IMR-90 (cell line): ENCODE measurements around the gene CKB. TPM values are rescaled to one million over a fixed set of nuclear protein-coding genes. Genes with fewer than 3 reads are reported as not detected.

ENCODE experiments used
- ATAC-seq: fragments of 200-7000 bp; cut with Tn5 transposase; 2 replicates; pipeline ENCODE4 v1.9.1; 2020; ENCODE audit warnings: low read depth, mild to moderate bottlenecking, moderate library complexity
- BruUV-seq: library from RNA; stranded (reverse); fragments of 400-500 nt; replicated peaks from 2 replicates; lab custom pipeline; 2021; lab: Mats Ljungman, UMichigan
- CTCF ChIA-PET: fragments of 300-600 bp; formaldehyde crosslinking; extraction: SDS; loops from one replicate; lab custom pipeline; 2021; ENCODE audit warnings: antibody characterized with exemption; lab: Yijun Ruan, JAX
- POLR2A ChIA-PET: fragments of 300-600 bp; sonication (Branson Sonifier 250); formaldehyde crosslinking; loops from one replicate; lab custom pipeline; 2022; ENCODE audit warnings: antibody characterized with exemption; ENCODE audit not compliant: unreplicated experiment; lab: Charles Lee
- DNase-seq: peaks from one replicate; pipeline ENCODE4 v3.0.0; 2013
- H2AFZ ChIP-seq: replicated peaks from 2 replicates; pipeline ENCODE3; 2013; ENCODE audit warnings: low read length, mild to moderate bottlenecking; ENCODE audit not compliant: poor library complexity
- H2AK5ac ChIP-seq: 2 replicates; pipeline ENCODE4 v1.6.1; 2013; ENCODE audit warnings: low read depth, low read length, inconsistent platforms
- H2AK9ac ChIP-seq: replicated peaks from 2 replicates; pipeline ENCODE3; 2013; ENCODE audit warnings: mild to moderate bottlenecking, low read depth, low read length, moderate library complexity; ENCODE audit not compliant: poor library complexity
- H2BK120ac ChIP-seq: 2 replicates; pipeline ENCODE4 v1.6.1; 2013; ENCODE audit warnings: low read depth, low read length, inconsistent platforms
- H2BK15ac ChIP-seq: 3 replicates; pipeline ENCODE4 v1.6.1; 2013; ENCODE audit warnings: low read depth, low read length, inconsistent platforms
- H2BK20ac ChIP-seq: 2 replicates; pipeline ENCODE4 v1.6.1; 2013; ENCODE audit warnings: low read depth, mild to moderate bottlenecking, inconsistent platforms, low read length, moderate library complexity
- H2BK5ac ChIP-seq: 2 replicates; pipeline ENCODE4 v1.6.1; 2013; ENCODE audit warnings: mild to moderate bottlenecking, low read depth, low read length, inconsistent platforms; ENCODE audit not compliant: poor library complexity, severe bottlenecking
- H3K14ac ChIP-seq: replicated peaks from 2 replicates; pipeline ENCODE4 v1.6.1; 2013; ENCODE audit warnings: low read depth, low read length, inconsistent platforms
- H3K18ac ChIP-seq: 2 replicates; pipeline ENCODE4 v1.6.1; 2013; ENCODE audit warnings: low read depth, low read length, control low read depth
- H3K23ac ChIP-seq: 2 replicates; pipeline ENCODE4 v1.6.1; 2013; ENCODE audit warnings: low read depth, low read length, inconsistent platforms
- H3K27ac ChIP-seq: 2 replicates; pipeline ENCODE4 v1.5.1; 2013; ENCODE audit warnings: mild to moderate bottlenecking, control low read depth, low read length; ENCODE audit not compliant: insufficient read depth
- H3K27me3 ChIP-seq: 2 replicates; pipeline ENCODE4 v1.6.1; 2013; ENCODE audit warnings: low read length; ENCODE audit not compliant: control insufficient read depth, insufficient read depth
- H3K36me3 ChIP-seq: 2 replicates; pipeline ENCODE4 v1.6.1; 2013; ENCODE audit warnings: low read length, mixed read lengths; ENCODE audit not compliant: control insufficient read depth, insufficient read depth
- H3K4ac ChIP-seq: 2 replicates; pipeline ENCODE4 v1.6.1; 2013; ENCODE audit warnings: low read depth, low read length, inconsistent platforms
- H3K4me1 ChIP-seq: 2 replicates; pipeline ENCODE4 v1.6.1; 2013; ENCODE audit warnings: low read length, mixed read lengths; ENCODE audit not compliant: control insufficient read depth, insufficient read depth
- H3K4me2 ChIP-seq: 2 replicates; pipeline ENCODE4 v1.6.1; 2013; ENCODE audit warnings: low read depth, mild to moderate bottlenecking, control low read depth, low read length, moderate library complexity
- H3K4me3 ChIP-seq: 2 replicates; pipeline ENCODE4 v1.5.1; 2013; ENCODE audit warnings: low read depth, mild to moderate bottlenecking, control low read depth, low read length, moderate library complexity; ENCODE audit not compliant: insufficient read depth
- H3K56ac ChIP-seq: 2 replicates; pipeline ENCODE4 v1.6.1; 2013; ENCODE audit warnings: low read length, inconsistent platforms; ENCODE audit not compliant: insufficient read depth; ENCODE audit errors: extremely low read depth
- H3K79me1 ChIP-seq, 2 experiments: 2 replicates each; pipeline ENCODE4 v1.6.1; 2013; ENCODE audit warnings: low read length in 2 of 2, inconsistent platforms in 1 of 2, low read depth in 1 of 2
- H3K9ac ChIP-seq: 2 replicates; pipeline ENCODE4 v1.6.1; 2013; ENCODE audit warnings: low read depth, low read length, control low read depth
- H3K9me1 ChIP-seq: 2 replicates; pipeline ENCODE4 v1.6.1; 2013; ENCODE audit warnings: low read length, inconsistent platforms; ENCODE audit not compliant: insufficient read depth
- H3K9me3 ChIP-seq: 2 replicates; pipeline ENCODE4 v1.6.1; 2013; ENCODE audit warnings: low read length; ENCODE audit not compliant: control insufficient read depth, insufficient read depth
- H4K20me1 ChIP-seq: 2 replicates; pipeline ENCODE4 v1.6.1; 2013; ENCODE audit warnings: low read length, inconsistent platforms; ENCODE audit not compliant: insufficient read depth
- H4K5ac ChIP-seq: 2 replicates; pipeline ENCODE4 v1.6.1; 2013; ENCODE audit warnings: mild to moderate bottlenecking, low read depth, low read length, control low read depth
- H4K8ac ChIP-seq, 2 experiments: 2 replicates each; pipeline ENCODE4 v1.6.1; 2013; ENCODE audit warnings: low read depth in 2 of 2, low read length in 2 of 2, control low read depth in 1 of 2, inconsistent platforms in 1 of 2
- H4K91ac ChIP-seq: 2 replicates; pipeline ENCODE4 v1.6.1; 2013; ENCODE audit warnings: low read depth, low read length, inconsistent platforms; ENCODE audit not compliant: insufficient read depth
- CEBPB ChIP-seq: IDR thresholded peaks from 2 replicates; pipeline ENCODE4 v1.6.1; 2012; ENCODE audit warnings: low read depth, low read length, improper control_type of control experiment
- NFE2L2 ChIP-seq: fragments of 150-350 bp; IDR thresholded peaks from 2 replicates; pipeline ENCODE4 v1.6.1; 2016; ENCODE audit warnings: low read depth, mild to moderate bottlenecking, low read length
- WGBS, 2 experiments: methylation state at CpG; one replicate each; pipeline versions ENCODE4 v1.1.5 to v1.1.7; 2013; ENCODE audit warnings: missing lambda C conversion rate in 2 of 2; ENCODE audit not compliant: insufficient read length in 1 of 2; ENCODE audit errors: extremely low coverage in 2 of 2; 5-methylcytosine and 5-hydroxymethylcytosine counted together
- dilution Hi-C: fragments of 300-500 bp; cut with HindIII; formaldehyde crosslinking; loops from one replicate; pipeline ENCODE4 v1.14.3; 2018; ENCODE audit warnings: low sequenced_read_pairs; ENCODE audit not compliant: unreplicated experiment
- in situ Hi-C: fragments of 300-500 bp; cut with MboI; formaldehyde crosslinking; loops from 3 replicates; pipeline ENCODE4 v1.14.3; 2019; ENCODE audit warnings: low sequenced_read_pairs, inconsistent platforms, mixed read lengths
- intact Hi-C: fragments of 100-400 bp; cut with micrococcal nuclease; formaldehyde crosslinking; loops from 2 replicates; pipeline ENCODE4 v1.10.0; 2022
- polyA plus RNA-seq, 3 experiments: library from polyadenylated mRNA; depleted of rRNA; stranded (reverse); fragments of >200 nt; gene quantifications; 2 replicates each; pipeline ENCODE4 v1.2.3, GENCODE V29; 2012; ENCODE audit warnings: low replicate concordance in 1 of 3
- total RNA-seq: library from RNA; depleted of rRNA; stranded (reverse); fragments of >200 nt; gene quantifications from 2 replicates; pipeline ENCODE4 v1.2.3, GENCODE V29; 2012
- TF ChIP-seq, protein P1 (sequence below): fragments of 150-350 bp; IDR thresholded peaks from 2 replicates; pipeline ENCODE4 v1.6.1; 2016; ENCODE audit warnings: low read depth, mild to moderate bottlenecking, low read length, moderate library complexity, borderline replicate concordance

The CKB gene
- total and polyA plus RNA-seq, 2 of the 4 experiments (the other 2 are of a cell fraction) = 17.7 to 82.6 TPM

GRCh38 chr14:103558071-103558882 lies 35.6 kb upstream of the CKB start:
- H3K27ac ChIP-seq = peak overlapping the region; percentile 53
- peaks cover 15% of the 10 kb centered on the region for H3K36me3 ChIP-seq
- peaks cover 3% of the 10 kb centered on the region; the same call in 1 of the 2 replicates for H3K9me1 ChIP-seq
- no peak overlapping the region for H2BK20ac ChIP-seq
- H3K4me1 ChIP-seq = peaks cover 16% of the 10 kb centered on the region
- H3K14ac ChIP-seq = no peak overlapping the region
- H3K4me3 ChIP-seq = no peak overlapping the region
- peaks cover 22 to 62% of the 10 kb centered on the region in 2 experiments for H3K79me1 ChIP-seq
- dilution Hi-C loops (no loop called here), intact Hi-C loops (no loop called here), in situ Hi-C loops (no loop called here)
- 0 out of 2 replicates have a peak overlapping the region, but pooled peaks have one; percentile 20 for H3K23ac ChIP-seq
- H2BK15ac ChIP-seq = no peak overlapping the region; the same call in 2 of the 3 replicates
- no peak overlapping the region; the same call in 1 of the 2 replicates for H4K5ac ChIP-seq
- H4K20me1 ChIP-seq = peaks cover 61% of the 10 kb centered on the region
- ChIA-PET POLR2A (interaction anchor here (0.5 kb wide), 1 partner anchor 832 kb away, joined by 3 read pairs; no protein-coding TSS in a partner anchor), CTCF (no interaction called here)
- no peak overlapping the region; the same call in 1 of the 2 replicates for H4K91ac ChIP-seq
- no peak overlapping the region for H3K56ac ChIP-seq
- no TSS peak for BruUV-seq
- no peaks in the 10 kb centered on the region for H3K27me3 ChIP-seq
- no peak overlapping the region for H2BK120ac ChIP-seq
- peak overlapping the region; percentile 48 for H3K4me2 ChIP-seq
- H3K9ac ChIP-seq = no peak overlapping the region
- peak; percentile 13 for ATAC-seq
- peak overlapping the region; percentile 54 for H2BK5ac ChIP-seq
- no peak overlapping the region for H4K8ac ChIP-seq
- H3K9me3 ChIP-seq = no peaks in the 10 kb centered on the region
- DNase-seq = peak; percentile 83
- H2AK5ac ChIP-seq = 0 out of 2 replicates have a peak overlapping the region, but pooled peaks have one; percentile 20
- H2AK9ac ChIP-seq = peak overlapping the region; percentile 86
- 95% methylated on average over 6 of the region's 16 CpGs; no CpG with 5 or more reads in 1 of the 2 experiments for WGBS, 2 experiments
- H3K4ac ChIP-seq = peak overlapping the region; percentile 6; the same call in 1 of the 2 replicates
- TF ChIP-seq NFE2L2 = peak; percentile 27; the same call in 1 of the 2 replicates
- TF ChIP-seq, protein P1, sequence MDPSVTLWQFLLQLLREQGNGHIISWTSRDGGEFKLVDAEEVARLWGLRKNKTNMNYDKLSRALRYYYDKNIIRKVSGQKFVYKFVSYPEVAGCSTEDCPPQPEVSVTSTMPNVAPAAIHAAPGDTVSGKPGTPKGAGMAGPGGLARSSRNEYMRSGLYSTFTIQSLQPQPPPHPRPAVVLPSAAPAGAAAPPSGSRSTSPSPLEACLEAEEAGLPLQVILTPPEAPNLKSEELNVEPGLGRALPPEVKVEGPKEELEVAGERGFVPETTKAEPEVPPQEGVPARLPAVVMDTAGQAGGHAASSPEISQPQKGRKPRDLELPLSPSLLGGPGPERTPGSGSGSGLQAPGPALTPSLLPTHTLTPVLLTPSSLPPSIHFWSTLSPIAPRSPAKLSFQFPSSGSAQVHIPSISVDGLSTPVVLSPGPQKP = no peak
- TF ChIP-seq CEBPB = peak; percentile 91
- no peak overlapping the region for H2AFZ ChIP-seq
- H3K18ac ChIP-seq = no peak overlapping the region
